NCI-H774 (cell line): ENCODE measurements around the gene LRRK1.

ENCODE experiments used
- DNase-seq: peaks from one replicate; lab custom pipeline; 2025; lab: John Stamatoyannopoulos, UW

The LRRK1 gene

GRCh38 chr15:101042320-101042719, 123.2 kb downstream of the LRRK1 start:
- no peak for DNase-seq

GRCh38 chr15:101043011-101043410, 123.9 kb downstream of the LRRK1 start:
- DNase-seq: no peak

- no peak for DNase-seq
Measured at GRCh38 chr15:101043911-101044624, 124.9 kb downstream of the LRRK1 start.

GRCh38 chr15:101044625-101045235, 125.6 kb downstream of the LRRK1 start:
- DNase-seq: no peak

GRCh38 chr15:101045236-101045646, 126.1 kb downstream of the LRRK1 start:
- no peak for DNase-seq

GRCh38 chr15:101045835-101046691, 126.9 kb downstream of the LRRK1 start:
- DNase-seq: no peak

- no peak for DNase-seq
Measured at GRCh38 chr15:101046826-101047225, 127.7 kb downstream of the LRRK1 start.

- no peak for DNase-seq
Measured at GRCh38 chr15:101047301-101047781, 128.2 kb downstream of the LRRK1 start.

- no peak for DNase-seq
Measured at GRCh38 chr15:101048176-101048575, 129.0 kb downstream of the LRRK1 start.

GRCh38 chr15:101048581-101049030, 129.4 kb downstream of the LRRK1 start:
- DNase-seq: no peak

- no peak for DNase-seq
Measured at GRCh38 chr15:101049282-101049681, 130.1 kb downstream of the LRRK1 start.

GRCh38 chr15:101049856-101050622, 130.9 kb downstream of the LRRK1 start:
- no peak for DNase-seq

GRCh38 chr15:101050623-101051290, 131.6 kb downstream of the LRRK1 start:
- no peak for DNase-seq

GRCh38 chr15:101051291-101052030, 132.3 kb downstream of the LRRK1 start:
- DNase-seq: no peak

GRCh38 chr15:101052031-101052620, 133.0 kb downstream of the LRRK1 start:
- DNase-seq: no peak

- DNase-seq: no peak
Measured at GRCh38 chr15:101052681-101053121, 133.5 kb downstream of the LRRK1 start.

- no peak for DNase-seq
Measured at GRCh38 chr15:101053261-101053660, 134.1 kb downstream of the LRRK1 start.

GRCh38 chr15:101054116-101054515, 135.0 kb downstream of the LRRK1 start:
- DNase-seq: no peak

GRCh38 chr15:101054991-101055390, 135.8 kb downstream of the LRRK1 start:
- no peak for DNase-seq

- DNase-seq: no peak
Measured at GRCh38 chr15:101055411-101055810, 136.3 kb downstream of the LRRK1 start.
